SU-DHL-6 (cell line): ENCODE measurements around the gene CREB5.

Source experiments
- H2AFZ ChIP-seq: fragments of 200-600 bp; sonication (generic); 2 replicates; pipeline ENCODE4 v1.6.1; 2014; ENCODE audit warnings: low read depth, mild to moderate bottlenecking, moderate library complexity, mixed read lengths, antibody characterized with exemption, low read length; ENCODE audit not compliant: severe bottlenecking
- H3F3A ChIP-seq: fragments of 200-600 bp; shearing (Covaris generic); 2 replicates; pipeline ENCODE4 v1.6.0; 2016; ENCODE audit warnings: antibody characterized with exemption, mild to moderate bottlenecking; ENCODE audit not compliant: insufficient read depth
- H3K27ac ChIP-seq: fragments of 200-600 bp; sonication (generic); 2 replicates; pipeline ENCODE4 v1.5.1; 2016; ENCODE audit warnings: low read depth, mild to moderate bottlenecking, low read length, moderate library complexity, mixed read lengths
- H3K27me3 ChIP-seq: fragments of 200-600 bp; sonication (generic), shearing (Covaris generic); 2 replicates; pipeline ENCODE4 v1.6.0; 2014; ENCODE audit warnings: mild to moderate bottlenecking, low read length
- H3K36me3 ChIP-seq: fragments of 200-600 bp; sonication (generic); 2 replicates; pipeline ENCODE4 v1.6.1; 2014; ENCODE audit warnings: mild to moderate bottlenecking, low read length, mixed read lengths
- H3K4me2 ChIP-seq: fragments of 300-600, 200-600 bp; shearing (Covaris generic), sonication (generic); 2 replicates; pipeline ENCODE4 v1.6.0; 2014; ENCODE audit warnings: low read length, low read depth, mild to moderate bottlenecking; ENCODE audit not compliant: poor library complexity, severe bottlenecking
- H3K4me3 ChIP-seq: fragments of 200-600 bp; sonication (generic); 2 replicates; pipeline ENCODE4 v1.5.1; 2014; ENCODE audit warnings: antibody characterized with exemption, low read length, mild to moderate bottlenecking, mixed read lengths; ENCODE audit not compliant: insufficient read depth, poor library complexity, severe bottlenecking
- H3K79me2 ChIP-seq: fragments of 200-600 bp; sonication (generic); 2 replicates; pipeline ENCODE4 v1.6.1; 2014; ENCODE audit warnings: mild to moderate bottlenecking, low read length, moderate library complexity; ENCODE audit not compliant: insufficient read depth
- H3K9ac ChIP-seq: fragments of 200-600 bp; sonication (generic); 2 replicates; pipeline ENCODE4 v1.7.0; 2014; ENCODE audit warnings: mild to moderate bottlenecking, low read length
- H3K9me2 ChIP-seq: fragments of 200-600 bp; sonication (generic); replicated peaks from 2 replicates; pipeline ENCODE4 v1.6.1; 2014; ENCODE audit warnings: low read length; ENCODE audit not compliant: insufficient read depth
- H3K9me3 ChIP-seq: fragments of 200-600 bp; sonication (generic); 2 replicates; pipeline ENCODE4 v1.6.1; 2014; ENCODE audit warnings: low read length, mixed read lengths; ENCODE audit not compliant: insufficient read depth
- H4K20me1 ChIP-seq: fragments of 200-600 bp; sonication (generic); 2 replicates; pipeline ENCODE4 v1.6.1; 2014; ENCODE audit warnings: low read depth, mild to moderate bottlenecking, antibody characterized with exemption, low read length, moderate library complexity, mixed read lengths
- EZH2phosphoT487 ChIP-seq: fragments of 200-600 bp; sonication (generic), shearing (Covaris generic); conservative IDR thresholded peaks from 2 replicates; pipeline ENCODE4 v1.6.1; 2018; ENCODE audit warnings: mild to moderate bottlenecking, antibody characterized with exemption, low read length, moderate library complexity, mixed read lengths
- TF ChIP-seq, protein P1 (sequence below): fragments of 200-600 bp; sonication (generic); IDR thresholded peaks from one replicate; pipeline ENCODE4 v1.5.1; 2017; ENCODE audit warnings: antibody characterized with exemption, mild to moderate bottlenecking, low read length, moderate library complexity; ENCODE audit not compliant: insufficient read depth, poor library complexity, severe bottlenecking

CREB5 gene

GRCh38 chr7:28658381-28658780, 246.1 kb downstream of the CREB5 start:
- Histone ChIP-seq H3K27me3 (no peaks in the 10 kb centered on the region), H4K20me1 (no peaks in the 10 kb centered on the region), H2AFZ (no peak overlapping the region), H3K79me2 (peaks cover 6% of the 10 kb centered on the region; the same call in 1 of the 2 replicates), H3K4me2 (no peak overlapping the region), H3K9ac (no peak overlapping the region), H3F3A (peaks cover 7% of the 10 kb centered on the region; the same call in 1 of the 2 replicates), H3K9me2 (no peaks in the 10 kb centered on the region), H3K27ac (no peak overlapping the region), H3K36me3 (peaks cover 18% of the 10 kb centered on the region), H3K9me3 (peaks cover 20% of the 10 kb centered on the region; the same call in 1 of the 2 replicates), H3K4me3 (no peak overlapping the region)
- TF ChIP-seq, protein P1, sequence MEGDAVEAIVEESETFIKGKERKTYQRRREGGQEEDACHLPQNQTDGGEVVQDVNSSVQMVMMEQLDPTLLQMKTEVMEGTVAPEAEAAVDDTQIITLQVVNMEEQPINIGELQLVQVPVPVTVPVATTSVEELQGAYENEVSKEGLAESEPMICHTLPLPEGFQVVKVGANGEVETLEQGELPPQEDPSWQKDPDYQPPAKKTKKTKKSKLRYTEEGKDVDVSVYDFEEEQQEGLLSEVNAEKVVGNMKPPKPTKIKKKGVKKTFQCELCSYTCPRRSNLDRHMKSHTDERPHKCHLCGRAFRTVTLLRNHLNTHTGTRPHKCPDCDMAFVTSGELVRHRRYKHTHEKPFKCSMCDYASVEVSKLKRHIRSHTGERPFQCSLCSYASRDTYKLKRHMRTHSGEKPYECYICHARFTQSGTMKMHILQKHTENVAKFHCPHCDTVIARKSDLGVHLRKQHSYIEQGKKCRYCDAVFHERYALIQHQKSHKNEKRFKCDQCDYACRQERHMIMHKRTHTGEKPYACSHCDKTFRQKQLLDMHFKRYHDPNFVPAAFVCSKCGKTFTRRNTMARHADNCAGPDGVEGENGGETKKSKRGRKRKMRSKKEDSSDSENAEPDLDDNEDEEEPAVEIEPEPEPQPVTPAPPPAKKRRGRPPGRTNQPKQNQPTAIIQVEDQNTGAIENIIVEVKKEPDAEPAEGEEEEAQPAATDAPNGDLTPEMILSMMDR = no peak
- TF ChIP-seq EZH2phosphoT487 = no peak

- TF ChIP-seq EZH2phosphoT487 = no peak
- TF ChIP-seq, protein P1 = no peak
- no peaks in the 10 kb centered on the region for H3K9me2 ChIP-seq
- no peak overlapping the region for H3K9ac ChIP-seq
- no peaks in the 10 kb centered on the region for H3K27me3 ChIP-seq
- peaks cover 7% of the 10 kb centered on the region; the same call in 1 of the 2 replicates for H3F3A ChIP-seq
- no peak overlapping the region for H2AFZ ChIP-seq
- H3K4me3 ChIP-seq = no peak overlapping the region
- no peaks in the 10 kb centered on the region for H3K79me2 ChIP-seq
- H4K20me1 ChIP-seq = no peaks in the 10 kb centered on the region
- no peak overlapping the region for H3K4me2 ChIP-seq
- H3K9me3 ChIP-seq = peaks cover 20% of the 10 kb centered on the region; the same call in 1 of the 2 replicates
- H3K27ac ChIP-seq = no peak overlapping the region
- H3K36me3 ChIP-seq = peaks cover 18% of the 10 kb centered on the region
Measured at GRCh38 chr7:28660132-28660531, 247.8 kb downstream of the CREB5 start.

DNA sequence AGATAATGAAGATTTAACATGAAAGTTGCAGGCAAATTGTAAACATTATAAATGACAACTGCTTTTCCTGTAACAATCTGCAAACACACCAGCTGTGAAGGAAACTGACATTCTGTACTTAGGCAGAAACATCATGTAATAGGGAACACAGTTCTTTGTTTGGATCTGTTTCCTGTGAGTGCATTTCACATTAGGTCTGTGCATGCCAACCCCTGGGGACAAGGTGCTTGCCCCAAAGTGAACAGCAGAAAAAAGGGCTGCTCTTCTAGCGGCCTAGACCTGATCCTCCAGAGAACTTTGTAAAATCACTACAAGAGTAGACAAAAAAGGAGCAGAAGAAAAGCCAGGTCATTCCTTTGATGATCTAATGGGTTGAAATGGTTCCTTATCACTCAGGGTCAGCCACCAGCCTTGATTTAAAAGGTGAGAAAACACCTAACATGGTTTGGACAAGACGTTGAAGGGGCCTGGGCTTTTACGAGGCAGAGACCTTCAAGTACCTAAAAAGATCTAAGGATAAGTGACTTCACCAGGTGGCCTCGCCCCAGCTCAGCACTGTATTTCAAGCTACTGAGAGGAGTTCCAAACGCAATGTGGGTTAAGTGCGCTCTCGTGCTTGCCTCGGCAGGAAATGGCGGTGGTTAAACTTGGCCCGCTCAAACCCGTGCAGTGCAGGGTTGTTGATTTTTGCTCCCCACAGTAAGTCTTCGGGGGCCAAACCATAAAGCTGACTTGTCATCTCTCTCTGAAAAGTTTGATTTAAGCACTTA, 249.7 kb downstream of the CREB5 start:
- H3K27me3 ChIP-seq = no peaks in the 10 kb centered on the region
- no peak overlapping the region for H2AFZ ChIP-seq
- H3K9ac ChIP-seq = peak overlapping the region; percentile 19; the same call in 1 of the 2 replicates
- H3K36me3 ChIP-seq = peaks cover 18% of the 10 kb centered on the region
- H3K79me2 ChIP-seq = no peaks in the 10 kb centered on the region
- H4K20me1 ChIP-seq = no peaks in the 10 kb centered on the region
- no peak for TF ChIP-seq EZH2phosphoT487
- TF ChIP-seq, protein P1 = no peak
- H3K9me3 ChIP-seq = peaks cover 20% of the 10 kb centered on the region; the same call in 1 of the 2 replicates
- H3K4me2 ChIP-seq = peak overlapping the region; percentile 48
- H3F3A ChIP-seq = peaks cover 7% of the 10 kb centered on the region; the same call in 1 of the 2 replicates
- H3K4me3 ChIP-seq = no peak overlapping the region
- no peaks in the 10 kb centered on the region for H3K9me2 ChIP-seq
- peak overlapping the region; percentile 86 for H3K27ac ChIP-seq
